ENCODE measurements around the gene MACROD2.

Gene MACROD2

GRCh38 chr20:15440049-15440820 is 1444.9 kb downstream of the MACROD2 start:
- no peak for DNase-seq

GRCh38 chr20:15445056-15445840 is 1449.9 kb downstream of the MACROD2 start:
- DNase-seq = no peak

- peak; percentile 27 for DNase-seq
These were observed 1451.1 kb downstream of the MACROD2 start for GRCh38 chr20:15446373-15446772.

GRCh38 chr20:15447549-15447948 is 1452.2 kb downstream of the MACROD2 start:
- DNase-seq = no peak

GRCh38 chr20:15449061-15449460 is 1453.7 kb downstream of the MACROD2 start:
- DNase-seq = no peak

- no peak for DNase-seq
These were observed 1455.9 kb downstream of the MACROD2 start for GRCh38 chr20:15451241-15451640.

GRCh38 chr20:15455279-15455678 is 1460.0 kb downstream of the MACROD2 start:
- no peak for DNase-seq

- no peak for DNase-seq
These were observed 1466.6 kb downstream of the MACROD2 start for GRCh38 chr20:15461938-15462337.

GRCh38 chr20:15475483-15475882 is 1480.2 kb downstream of the MACROD2 start:
- DNase-seq = peak; percentile 70

- DNase-seq = no peak
These were observed 1480.9 kb downstream of the MACROD2 start for GRCh38 chr20:15476186-15476585.

- no peak for DNase-seq
These were observed 1481.5 kb downstream of the MACROD2 start for GRCh38 chr20:15476781-15477180.

GRCh38 chr20:15482525-15482924 is 1487.2 kb downstream of the MACROD2 start:
- DNase-seq = no peak

- DNase-seq = no peak
These were observed 1490.2 kb downstream of the MACROD2 start for GRCh38 chr20:15485519-15485918.

- no peak for DNase-seq
These were observed 1491.7 kb downstream of the MACROD2 start for GRCh38 chr20:15487030-15487429.

- DNase-seq = no peak
These were observed 1492.4 kb downstream of the MACROD2 start for GRCh38 chr20:15487682-15488081.

- DNase-seq = no peak
These were observed 1496.3 kb downstream of the MACROD2 start for GRCh38 chr20:15491575-15491974.

- no peak for DNase-seq
These were observed 1499.5 kb downstream of the MACROD2 start for GRCh38 chr20:15494851-15495250.

- no peak for DNase-seq
These were observed 1501.3 kb downstream of the MACROD2 start for GRCh38 chr20:15496501-15497039.

- DNase-seq = no peak
These were observed 1503.6 kb downstream of the MACROD2 start for GRCh38 chr20:15498926-15499325.

GRCh38 chr20:15506311-15506710 is 1511.0 kb downstream of the MACROD2 start:
- no peak for DNase-seq

GRCh38 chr20:15507151-15507550 is 1511.8 kb downstream of the MACROD2 start:
- DNase-seq = no peak

- no peak for DNase-seq
These were observed 1516.2 kb downstream of the MACROD2 start for GRCh38 chr20:15511551-15511950.

- no peak for DNase-seq
These were observed 1517.6 kb downstream of the MACROD2 start for GRCh38 chr20:15512916-15513315.

GRCh38 chr20:15515691-15516090 is 1520.4 kb downstream of the MACROD2 start:
- DNase-seq = no peak
